ENCODE measurements around the gene C4BPB. TPM values are rescaled to one million over a fixed set of nuclear protein-coding genes. Genes with fewer than 3 reads are reported as not detected.

C4BPB gene
- total and polyA plus RNA-seq, 7 experiments from 2014 or later = 0.45 to 4.9 (median 1.3) TPM

- Histone ChIP-seq H3K4me3 (ENCODE audit: low read length) (no peak overlapping the region), H3K36me3 (ENCODE audit: control insufficient read depth in 2 of 3, insufficient read depth in 3 of 3, low read length in 3 of 3) (no peaks in the 10 kb centered on the region), H3K27me3 (ENCODE audit: control insufficient read depth in 2 of 2, insufficient read depth in 2 of 2, low read length in 2 of 2) (peaks cover 0 to 4% of the 10 kb centered on the region in 2 donors), H3K9me3 (ENCODE audit: control insufficient read depth in 2 of 3, low read length in 3 of 3) (no peaks in the 10 kb centered on the region), H3K4me1 (ENCODE audit: control insufficient read depth in 2 of 2, insufficient read depth in 2 of 2, low read length in 2 of 2) (peaks cover 0 to 8% of the 10 kb centered on the region in 2 donors), H3K27ac (ENCODE audit: low read depth, low read length) (no peak overlapping the region)
- no peak overlapping the region for H3K4me3 Mint-ChIP-seq
- no peaks in the 10 kb centered on the region for H3K9me3 Mint-ChIP-seq
- H3K4me1 Mint-ChIP-seq = peaks cover 3 to 37% (median 14%) of the 10 kb centered on the region in 7 donors
- no peak overlapping the region for H3K27ac Mint-ChIP-seq
- H3K27me3 Mint-ChIP-seq = peaks cover 0 to 8% (median 0%) of the 10 kb centered on the region in 5 donors
- DNase-seq (no peak), ATAC-seq (no peak)
- ChIA-PET CTCF (interaction anchor here (1.1 to 1.2 kb wide), 2 partner anchors 10 to 228 kb away, joined by 3 to 4 read pairs; partner anchors contain the start of gene CD55), POLR2A (interaction anchor here (0.7 kb wide), 1 partner anchor 8 kb away, joined by 3 read pairs; no protein-coding TSS in a partner anchor)
- peaks cover 0 to 24% (median 7%) of the 10 kb centered on the region in 5 donors for H3K36me3 Mint-ChIP-seq
- intact Hi-C loops (cut with micrococcal nuclease) = no loop called here
These were observed 5.3 kb downstream of the C4BPB start for GRCh38 chr1:207093944-207094343.

- ChIA-PET POLR2A (no interaction called here), CTCF (no interaction called here)
- peak overlapping the region in 1 of 9 donors; percentile 60 for H3K27ac Mint-ChIP-seq
- H3K36me3 Mint-ChIP-seq = peaks cover 0 to 37% (median 7%) of the 10 kb centered on the region in 5 donors
- Histone ChIP-seq H3K9me3 (ENCODE audit: control insufficient read depth in 2 of 3, low read length in 3 of 3) (no peaks in the 10 kb centered on the region), H3K4me3 (ENCODE audit: low read length) (no peak overlapping the region), H3K4me1 (ENCODE audit: control insufficient read depth in 2 of 2, insufficient read depth in 2 of 2, low read length in 2 of 2) (no peaks in the 10 kb centered on the region), H3K36me3 (ENCODE audit: control insufficient read depth in 2 of 3, insufficient read depth in 3 of 3, low read length in 3 of 3) (no peaks in the 10 kb centered on the region), H3K27me3 (ENCODE audit: control insufficient read depth in 2 of 2, insufficient read depth in 2 of 2, low read length in 2 of 2) (no peaks in the 10 kb centered on the region), H3K27ac (ENCODE audit: low read depth, low read length) (no peak overlapping the region)
- ATAC-seq (no peak), DNase-seq (peak in 1 of 9 donors; percentile 40)
- peaks cover 0 to 11% (median 7%) of the 10 kb centered on the region in 5 donors for H3K27me3 Mint-ChIP-seq
- H3K4me1 Mint-ChIP-seq = peaks cover 0 to 21% (median 0%) of the 10 kb centered on the region in 7 donors
- peaks cover 0 to 7% (median 0%) of the 10 kb centered on the region in 11 donors for H3K9me3 Mint-ChIP-seq
- intact Hi-C loops (cut with micrococcal nuclease) = no loop called here
- H3K4me3 Mint-ChIP-seq = peak overlapping the region in 1 of 10 donors; percentile 28
These were observed 9.2 kb downstream of the C4BPB start for GRCh38 chr1:207097871-207098324.

GRCh38 chr1:207101720-207102119 is 13.1 kb downstream of the C4BPB start:
- H3K4me3 ChIP-seq (ENCODE audit: low read length) = no peak overlapping the region
- no peaks in the 10 kb centered on the region for H3K27me3 ChIP-seq (ENCODE audit: control insufficient read depth in 2 of 2, insufficient read depth in 2 of 2, low read length in 2 of 2)
- Mint-ChIP-seq H3K27ac (no peak overlapping the region), H3K36me3 (peaks cover 0 to 25% (median 0%) of the 10 kb centered on the region in 5 donors), H3K4me1 (peaks cover 0 to 10% (median 0%) of the 10 kb centered on the region in 7 donors), H3K27me3 (peaks cover 0 to 12% (median 5%) of the 10 kb centered on the region in 5 donors), H3K4me3 (no peak overlapping the region), H3K9me3 (peaks cover 0 to 7% (median 0%) of the 10 kb centered on the region in 11 donors)
- H3K4me1 ChIP-seq (ENCODE audit: control insufficient read depth in 2 of 2, insufficient read depth in 2 of 2, low read length in 2 of 2) = no peaks in the 10 kb centered on the region
- intact Hi-C loops (cut with micrococcal nuclease) = no loop called here
- ChIA-PET CTCF (no interaction called here), POLR2A (no interaction called here)
- no peaks in the 10 kb centered on the region for H3K9me3 ChIP-seq (ENCODE audit: control insufficient read depth in 2 of 3, low read length in 3 of 3)
- DNase-seq (no peak), ATAC-seq (no peak)
- H3K36me3 ChIP-seq (ENCODE audit: control insufficient read depth in 2 of 3, insufficient read depth in 3 of 3, low read length in 3 of 3) = no peaks in the 10 kb centered on the region
- H3K27ac ChIP-seq (ENCODE audit: low read depth, low read length) = no peak overlapping the region

- DNase-seq = no peak
- ATAC-seq = no peak
- no peaks in the 10 kb centered on the region for H3K4me1 ChIP-seq (ENCODE audit: control insufficient read depth in 2 of 2, insufficient read depth in 2 of 2, low read length in 2 of 2)
- intact Hi-C loops (cut with micrococcal nuclease) = no loop called here
- no peaks in the 10 kb centered on the region for H3K27me3 ChIP-seq (ENCODE audit: control insufficient read depth in 2 of 2, insufficient read depth in 2 of 2, low read length in 2 of 2)
- Mint-ChIP-seq H3K4me1 (peaks cover 0 to 9% (median 0%) of the 10 kb centered on the region in 7 donors), H3K27ac (no peak overlapping the region), H3K27me3 (peaks cover 0 to 15% (median 5%) of the 10 kb centered on the region in 5 donors), H3K4me3 (no peak overlapping the region), H3K9me3 (peaks cover 0 to 7% (median 0%) of the 10 kb centered on the region in 11 donors), H3K36me3 (peaks cover 0 to 25% (median 0%) of the 10 kb centered on the region in 5 donors)
- no peak overlapping the region for H3K27ac ChIP-seq (ENCODE audit: low read depth, low read length)
- H3K9me3 ChIP-seq (ENCODE audit: control insufficient read depth in 2 of 3, low read length in 3 of 3) = no peaks in the 10 kb centered on the region
- POLR2A ChIA-PET = no interaction called here
- CTCF ChIA-PET = no interaction called here
- no peak overlapping the region for H3K4me3 ChIP-seq (ENCODE audit: low read length)
- no peaks in the 10 kb centered on the region for H3K36me3 ChIP-seq (ENCODE audit: control insufficient read depth in 2 of 3, insufficient read depth in 3 of 3, low read length in 3 of 3)
These were observed 13.5 kb downstream of the C4BPB start for GRCh38 chr1:207102146-207102545.

- H3K27me3 ChIP-seq (ENCODE audit: control insufficient read depth in 2 of 2, insufficient read depth in 2 of 2, low read length in 2 of 2) = no peaks in the 10 kb centered on the region
- H3K36me3 ChIP-seq (ENCODE audit: control insufficient read depth in 2 of 3, insufficient read depth in 3 of 3, low read length in 3 of 3) = no peaks in the 10 kb centered on the region
- H3K4me1 Mint-ChIP-seq = peaks cover 0 to 6% (median 0%) of the 10 kb centered on the region in 7 donors
- no peak for DNase-seq
- peaks cover 0 to 17% (median 5%) of the 10 kb centered on the region in 5 donors for H3K27me3 Mint-ChIP-seq
- no peak for ATAC-seq
- POLR2A ChIA-PET = no interaction called here
- no peak overlapping the region for H3K27ac Mint-ChIP-seq
- H3K9me3 ChIP-seq (ENCODE audit: control insufficient read depth in 2 of 3, low read length in 3 of 3) = no peaks in the 10 kb centered on the region
- H3K36me3 Mint-ChIP-seq = peaks cover 0 to 23% (median 0%) of the 10 kb centered on the region in 5 donors
- CTCF ChIA-PET = no interaction called here
- no peak overlapping the region for H3K4me3 Mint-ChIP-seq
- intact Hi-C loops (cut with micrococcal nuclease) = no loop called here
- H3K4me1 ChIP-seq (ENCODE audit: control insufficient read depth in 2 of 2, insufficient read depth in 2 of 2, low read length in 2 of 2) = no peaks in the 10 kb centered on the region
- no peak overlapping the region for H3K27ac ChIP-seq (ENCODE audit: low read depth, low read length)
- no peak overlapping the region for H3K4me3 ChIP-seq (ENCODE audit: low read length)
- H3K9me3 Mint-ChIP-seq = peaks cover 0 to 7% (median 0%) of the 10 kb centered on the region in 11 donors
These were observed 14.0 kb downstream of the C4BPB start for GRCh38 chr1:207102659-207103058.

- ATAC-seq (no peak), DNase-seq (no peak)
- Mint-ChIP-seq H3K36me3 (peaks cover 0 to 13% (median 0%) of the 10 kb centered on the region in 5 donors), H3K27me3 (peaks cover 0 to 19% (median 5%) of the 10 kb centered on the region in 5 donors), H3K4me3 (no peak within 1 kb of the TSS), H3K9me3 (peaks cover 0 to 7% (median 0%) of the 10 kb centered on the region in 11 donors), H3K27ac (no peak within 1 kb of the TSS), H3K4me1 (no peaks in the 10 kb centered on the region)
- Histone ChIP-seq H3K27ac (ENCODE audit: low read depth, low read length) (no peak within 1 kb of the TSS), H3K27me3 (ENCODE audit: control insufficient read depth in 2 of 2, insufficient read depth in 2 of 2, low read length in 2 of 2) (no peaks in the 10 kb centered on the region), H3K4me1 (ENCODE audit: control insufficient read depth in 2 of 2, insufficient read depth in 2 of 2, low read length in 2 of 2) (no peaks in the 10 kb centered on the region), H3K4me3 (ENCODE audit: low read length) (no peak within 1 kb of the TSS), H3K9me3 (ENCODE audit: control insufficient read depth in 2 of 3, low read length in 3 of 3) (no peaks in the 10 kb centered on the region), H3K36me3 (ENCODE audit: control insufficient read depth in 2 of 3, insufficient read depth in 3 of 3, low read length in 3 of 3) (no peaks in the 10 kb centered on the region)
- intact Hi-C loops (cut with micrococcal nuclease) = no loop called here
- ChIA-PET CTCF (no interaction called here), POLR2A (interaction anchor here (0.5 kb wide), 1 partner anchor 392 kb away, joined by 3 read pairs; the partner anchor contains the start of gene CR1)
These were observed 15.3 kb downstream of the C4BPB start, which contains the start of gene C4BPA for GRCh38 chr1:207103892-207104373. TSS of gene C4BPA (plus strand) at chr1:207104233. CDS start at chr1:207113026, 8,793 bp downstream.

- no peaks in the 10 kb centered on the region for H3K4me1 ChIP-seq (ENCODE audit: control insufficient read depth in 2 of 2, insufficient read depth in 2 of 2, low read length in 2 of 2)
- H3K4me3 ChIP-seq (ENCODE audit: low read length) = no peak overlapping the region
- H3K36me3 Mint-ChIP-seq = no peaks in the 10 kb centered on the region
- H3K36me3 ChIP-seq (ENCODE audit: control insufficient read depth in 2 of 3, insufficient read depth in 3 of 3, low read length in 3 of 3) = no peaks in the 10 kb centered on the region
- H3K4me1 Mint-ChIP-seq = no peaks in the 10 kb centered on the region
- CTCF ChIA-PET = no interaction called here
- no peak for DNase-seq
- H3K4me3 Mint-ChIP-seq = no peak overlapping the region
- POLR2A ChIA-PET = interaction anchor here (0.9 kb wide), 1 partner anchor 213 kb away, joined by 3 read pairs; the partner anchor contains the start of gene CD55
- no peaks in the 10 kb centered on the region for H3K9me3 Mint-ChIP-seq
- no peaks in the 10 kb centered on the region for H3K27me3 ChIP-seq (ENCODE audit: control insufficient read depth in 2 of 2, insufficient read depth in 2 of 2, low read length in 2 of 2)
- H3K9me3 ChIP-seq (ENCODE audit: control insufficient read depth in 2 of 3, low read length in 3 of 3) = no peaks in the 10 kb centered on the region
- intact Hi-C loops (cut with micrococcal nuclease) = no loop called here
- ATAC-seq = no peak
- H3K27ac ChIP-seq (ENCODE audit: low read depth, low read length) = no peak overlapping the region
- no peak overlapping the region for H3K27ac Mint-ChIP-seq
- peaks cover 3 to 40% (median 4%) of the 10 kb centered on the region in 5 donors for H3K27me3 Mint-ChIP-seq
These were observed 20.3 kb downstream of the C4BPB start for GRCh38 chr1:207109004-207109403.

All from naive thymus-derived CD4-positive, alpha-beta T cell (primary cell).